ENCODE data around the gene ATAD5. TPM values are rescaled to one million over a fixed set of nuclear protein-coding genes. Genes with fewer than 3 reads are reported as not detected.

Gene ATAD5
- total and polyA plus RNA-seq, 2 of the 13 experiments (the other 11 are each of a cell fraction or from before 2014, with no cell fraction given), result 1.8 to 10.7 TPM

- no peaks in the 10 kb centered on the region for H3K36me3 ChIP-seq (replicated peaks in 1 of 2; ENCODE audit: control insufficient read depth in 1 of 2, insufficient read depth in 2 of 2, low read length in 2 of 2)
- intact Hi-C loops (cut with micrococcal nuclease; ENCODE audit: unreplicated experiment), result no loop called here
- ChIA-PET CTCF (ENCODE audit: low intra/inter-chr PET ratio, low total read pairs) (no interaction called here), POLR2A (no interaction called here)
- no peaks in the 10 kb centered on the region for H4K20me1 ChIP-seq (ENCODE audit: insufficient read depth, low read length)
- FAIRE-seq, result no peak
- H3K79me2 ChIP-seq (ENCODE audit: insufficient read depth, low read length), result no peaks in the 10 kb centered on the region
- TF ChIP-seq RNF2 (conservative IDR thresholded peaks at IDR 0.05; ENCODE audit: low read depth) (no peak), ZNF446 (CRISPR knock-in tag; IDR thresholded peaks at IDR 0.05) (no peak), ZBTB38 (CRISPR knock-in tag; IDR thresholded peaks at IDR 0.05) (no peak), HOXA5 (CRISPR knock-in tag; IDR thresholded peaks at IDR 0.05) (no peak), ARID2 (CRISPR knock-in tag; IDR thresholded peaks at IDR 0.05; ENCODE audit: borderline replicate concordance) (no peak), ZNF770 (CRISPR knock-in tag; IDR thresholded peaks at IDR 0.05) (no peak), AHR (CRISPR knock-in tag; IDR thresholded peaks at IDR 0.05) (no peak), HOXD1 (CRISPR knock-in tag; IDR thresholded peaks at IDR 0.05) (no peak), ZNF547 (CRISPR knock-in tag; IDR thresholded peaks at IDR 0.05) (no peak), SALL1 (CRISPR knock-in tag; IDR thresholded peaks at IDR 0.05) (no peak)
- H3K9me3 ChIP-seq (ENCODE audit: low read length), result no peaks in the 10 kb centered on the region
- H2AFZ ChIP-seq (ENCODE audit: low read length), result no peak overlapping the region
- no peak overlapping the region for H3K4me3 ChIP-seq (replicated peaks in 1 of 3; ENCODE audit: insufficient read depth in 1 of 3, low read depth in 2 of 3, low read length in 3 of 3)
- H3K9ac ChIP-seq (ENCODE audit: insufficient read depth, low read depth, low read length), result no peak overlapping the region
- no peak for ATAC-seq
- no peak overlapping the region for H3K27ac ChIP-seq (ENCODE audit: extremely low read length, insufficient read depth, low read length)
- H3K4me1 ChIP-seq (ENCODE audit: insufficient read depth, low read length), result peaks cover 22% of the 10 kb centered on the region
- DNase-seq (ENCODE audit: low spot score), result no peak
- BruUV-seq (replicated peaks), result no TSS peak
- in situ Hi-C loops (cut with HindIII; ENCODE audit: extremely low pct_ligation_motif_present, low pct_unique_long_range_greater_than_20kb), result no loop called here
- H3K4me2 ChIP-seq (ENCODE audit: low read depth, low read length), result no peak overlapping the region
- H3K27me3 ChIP-seq (ENCODE audit: control insufficient read depth in 1 of 2, insufficient read depth in 2 of 2, low read length in 2 of 2), result no peaks in the 10 kb centered on the region
Measured at GRCh38 chr17:30913955-30914354, 82.2 kb downstream of the ATAD5 start.

Measured in HepG2 (cell line).